Neural cell (in vitro differentiated cells): ENCODE measurements around the gene ATAD3C.

Experiments
- EZH2 ChIP-seq: fragments of 200-600, 300-800 bp; shearing (Covaris generic), sonication (generic); IDR thresholded peaks from 2 replicates; pipeline ENCODE4 v1.6.1; 2014; ENCODE audit warnings: antibody characterized with exemption, low read length, borderline replicate concordance, mild to moderate bottlenecking; ENCODE audit not compliant: insufficient read depth, poor library complexity, severe bottlenecking
- POLR2AphosphoS5 ChIP-seq: IDR thresholded peaks from 2 replicates; pipeline ENCODE4 v1.6.1; 2012
- TAF1 ChIP-seq: IDR thresholded peaks from 2 replicates; pipeline ENCODE4 v1.6.1; 2012; ENCODE audit warnings: low read depth
- TF ChIP-seq, protein P1 (sequence below): fragments of 450-650 bp; IDR thresholded peaks from 2 replicates; pipeline ENCODE4 v1.5.1; 2014; ENCODE audit warnings: antibody characterized with exemption, mild to moderate bottlenecking, moderate library complexity; ENCODE audit not compliant: poor library complexity, severe bottlenecking

DNA sequence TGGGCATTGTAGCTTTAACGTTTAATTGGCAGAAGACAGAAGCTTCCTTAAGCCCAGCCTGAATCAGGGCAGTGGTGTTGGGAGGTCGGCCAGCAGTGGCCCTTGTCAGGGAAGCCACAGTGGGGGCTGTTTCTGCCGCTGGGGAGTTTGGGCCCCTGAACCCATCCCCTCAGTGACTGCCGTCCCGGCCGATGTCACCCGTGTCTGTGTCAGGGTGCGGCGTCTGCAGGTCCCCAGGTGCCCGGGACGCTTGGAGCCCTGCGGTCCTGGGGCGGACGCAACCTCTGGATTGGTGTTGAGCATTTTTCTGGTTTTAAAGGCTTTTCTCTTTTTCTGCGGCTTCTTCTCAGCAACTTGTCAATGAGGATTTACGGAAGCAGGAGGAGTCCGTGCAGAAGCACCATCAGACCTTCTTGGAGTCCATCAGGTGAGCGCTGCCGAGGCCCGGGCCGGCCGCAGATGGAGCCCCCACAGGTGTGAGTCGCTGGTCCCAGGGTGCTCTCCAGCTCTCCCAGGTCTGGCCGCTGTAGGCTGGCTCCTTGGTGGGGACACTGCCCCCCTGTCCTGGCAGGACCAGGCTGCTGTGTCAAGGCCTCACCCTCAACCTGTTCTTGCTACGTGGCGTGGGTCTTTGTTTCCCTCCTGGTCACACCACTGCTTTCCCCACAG, 2.3 kb downstream of the ATAD3C start:
- TF ChIP-seq, protein P1, sequence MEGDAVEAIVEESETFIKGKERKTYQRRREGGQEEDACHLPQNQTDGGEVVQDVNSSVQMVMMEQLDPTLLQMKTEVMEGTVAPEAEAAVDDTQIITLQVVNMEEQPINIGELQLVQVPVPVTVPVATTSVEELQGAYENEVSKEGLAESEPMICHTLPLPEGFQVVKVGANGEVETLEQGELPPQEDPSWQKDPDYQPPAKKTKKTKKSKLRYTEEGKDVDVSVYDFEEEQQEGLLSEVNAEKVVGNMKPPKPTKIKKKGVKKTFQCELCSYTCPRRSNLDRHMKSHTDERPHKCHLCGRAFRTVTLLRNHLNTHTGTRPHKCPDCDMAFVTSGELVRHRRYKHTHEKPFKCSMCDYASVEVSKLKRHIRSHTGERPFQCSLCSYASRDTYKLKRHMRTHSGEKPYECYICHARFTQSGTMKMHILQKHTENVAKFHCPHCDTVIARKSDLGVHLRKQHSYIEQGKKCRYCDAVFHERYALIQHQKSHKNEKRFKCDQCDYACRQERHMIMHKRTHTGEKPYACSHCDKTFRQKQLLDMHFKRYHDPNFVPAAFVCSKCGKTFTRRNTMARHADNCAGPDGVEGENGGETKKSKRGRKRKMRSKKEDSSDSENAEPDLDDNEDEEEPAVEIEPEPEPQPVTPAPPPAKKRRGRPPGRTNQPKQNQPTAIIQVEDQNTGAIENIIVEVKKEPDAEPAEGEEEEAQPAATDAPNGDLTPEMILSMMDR: no peak
- no peak for TF ChIP-seq EZH2
- no peak for TF ChIP-seq TAF1
- TF ChIP-seq POLR2AphosphoS5: no peak
